Activated B cell treated with CpG ODN at 0.5 μM for 24 hours (primary cell): ENCODE measurements around the gene KL. TPM values are rescaled to one million over a fixed set of nuclear protein-coding genes. Genes with fewer than 3 reads are reported as not detected.

Experiments used
- ATAC-seq: fragments of 200-7000 bp; cut with Tn5 transposase; one replicate; pipeline ENCODE4 v1.10.0; 2021; ENCODE audit warnings: low read depth, mild to moderate bottlenecking, moderate library complexity
- CTCF ChIA-PET: fragments of 350-600 bp; sonication (Branson Sonifier 250); formaldehyde crosslinking; loops from one replicate; lab custom pipeline; 2021; ENCODE audit warnings: antibody characterized with exemption; lab: Charles Lee
- POLR2A ChIA-PET: fragments of 350-600 bp; sonication (Branson Sonifier 250); formaldehyde crosslinking; loops from one replicate; lab custom pipeline; 2021; ENCODE audit warnings: antibody characterized with exemption; lab: Charles Lee
- DNase-seq: peaks from one replicate; pipeline ENCODE4 v3.0.0; 2022
- H3K27ac Mint-ChIP-seq: one replicate; pipeline ENCODE4 v1.8.0; 2020; ENCODE audit warnings: mixed read lengths
- H3K27me3 Mint-ChIP-seq: one replicate; pipeline ENCODE4 v1.8.0; 2021; ENCODE audit warnings: mixed read lengths
- H3K36me3 Mint-ChIP-seq: one replicate; pipeline ENCODE4 v1.8.0; 2021; ENCODE audit warnings: low read depth, mixed read lengths
- H3K4me1 Mint-ChIP-seq: one replicate; pipeline ENCODE4 v1.8.0; 2021; ENCODE audit warnings: mixed read lengths
- H3K4me3 Mint-ChIP-seq: one replicate; pipeline ENCODE4 v1.8.0; 2020; ENCODE audit warnings: mild to moderate bottlenecking, mixed read lengths
- H3K9me3 Mint-ChIP-seq: one replicate; pipeline ENCODE4 v1.8.0; 2020; ENCODE audit warnings: mixed read lengths
- CTCF ChIP-seq: fragments of 200-600 bp; IDR thresholded peaks from one replicate; pipeline ENCODE4 v1.8.0; 2022; ENCODE audit warnings: antibody characterized with exemption, mild to moderate bottlenecking
- intact Hi-C: fragments of 100-400 bp; cut with micrococcal nuclease; formaldehyde crosslinking; loops from one replicate; pipeline ENCODE4 v1.15.1; 2024
- total RNA-seq: library from RNA; stranded (reverse); gene quantifications from 2 replicates; pipeline ENCODE4 v1.2.3, GENCODE V29; 2022

The KL gene
- total RNA-seq, 1 donor from 2014 or later: 0.07 TPM

GRCh38 chr13:33058776-33059327 is 42.6 kb downstream of the KL start:
- no peak for DNase-seq
- ChIA-PET POLR2A (no interaction called here), CTCF (no interaction called here)

GRCh38 chr13:33060815-33061214 is 44.6 kb downstream of the KL start:
- Mint-ChIP-seq H3K4me3 (no peak overlapping the region), H3K27me3 (peaks cover 2% of the 10 kb centered on the region), H3K27ac (no peak overlapping the region), H3K9me3 (no peaks in the 10 kb centered on the region), H3K36me3 (no peaks in the 10 kb centered on the region), H3K4me1 (no peaks in the 10 kb centered on the region)
- ChIA-PET POLR2A (no interaction called here), CTCF (no interaction called here)
- ATAC-seq (no peak), DNase-seq (no peak)
- intact Hi-C loops: no loop called here
- TF ChIP-seq CTCF: no peak

More at GRCh38 chr13:33058776-33059327, 42.6 kb downstream of the KL start:
- ATAC-seq: no peak
- no peaks in the 10 kb centered on the region for H3K36me3 Mint-ChIP-seq
- H3K4me3 Mint-ChIP-seq: no peak overlapping the region
- H3K27ac Mint-ChIP-seq: no peak overlapping the region
- intact Hi-C loops: no loop called here
- no peak for TF ChIP-seq CTCF
- H3K4me1 Mint-ChIP-seq: no peaks in the 10 kb centered on the region
- H3K9me3 Mint-ChIP-seq: no peaks in the 10 kb centered on the region
- peaks cover 2% of the 10 kb centered on the region for H3K27me3 Mint-ChIP-seq

- no peak for DNase-seq
- Mint-ChIP-seq H3K36me3 (no peaks in the 10 kb centered on the region), H3K27me3 (no peaks in the 10 kb centered on the region), H3K4me3 (no peak overlapping the region), H3K27ac (no peak overlapping the region), H3K4me1 (no peaks in the 10 kb centered on the region), H3K9me3 (no peaks in the 10 kb centered on the region)
- CTCF ChIA-PET: no interaction called here
- TF ChIP-seq CTCF: no peak
- POLR2A ChIA-PET: no interaction called here
- intact Hi-C loops: no loop called here
- ATAC-seq: no peak
Observed at GRCh38 chr13:33066329-33066728, 50.1 kb downstream of the KL start.

GRCh38 chr13:33069365-33069764 is 53.1 kb downstream of the KL start:
- no peak for TF ChIP-seq CTCF
- CTCF ChIA-PET: no interaction called here
- no peak for ATAC-seq

GRCh38 chr13:33070713-33071112 is 54.5 kb downstream of the KL start:
- no peak overlapping the region for H3K27ac Mint-ChIP-seq
- no peak overlapping the region for H3K4me3 Mint-ChIP-seq
- no peaks in the 10 kb centered on the region for H3K27me3 Mint-ChIP-seq
- ChIA-PET POLR2A (no interaction called here), CTCF (no interaction called here)
- no peaks in the 10 kb centered on the region for H3K36me3 Mint-ChIP-seq
- no peak for ATAC-seq
- TF ChIP-seq CTCF: no peak
- no peaks in the 10 kb centered on the region for H3K9me3 Mint-ChIP-seq
- H3K4me1 Mint-ChIP-seq: no peaks in the 10 kb centered on the region
- intact Hi-C loops: no loop called here
- no peak for DNase-seq

More at GRCh38 chr13:33069365-33069764, 53.1 kb downstream of the KL start:
- intact Hi-C loops: no loop called here
- Mint-ChIP-seq H3K9me3 (no peaks in the 10 kb centered on the region), H3K4me1 (no peaks in the 10 kb centered on the region), H3K36me3 (no peaks in the 10 kb centered on the region), H3K27me3 (no peaks in the 10 kb centered on the region), H3K4me3 (no peak overlapping the region), H3K27ac (no peak overlapping the region)
- POLR2A ChIA-PET: no interaction called here
- no peak for DNase-seq
